ENCODE results near the gene SLIT3. TPM values are rescaled to one million over a fixed set of nuclear protein-coding genes. Genes with fewer than 3 reads are reported as not detected.

The SLIT3 gene
- polyA plus RNA-seq, 1 donor: 18.3 TPM

- DNase-seq: no peak
- H3K27me3 ChIP-seq (ENCODE audit: control insufficient read depth, insufficient read depth, low read length): no peaks in the 10 kb centered on the region
- H3K4me1 ChIP-seq (ENCODE audit: control insufficient read depth, insufficient read depth, low read length): no peaks in the 10 kb centered on the region
- no peaks in the 10 kb centered on the region for H3K36me3 ChIP-seq (ENCODE audit: control insufficient read depth, insufficient read depth, low read length)
- no peak overlapping the region for H3K4me3 ChIP-seq (ENCODE audit: low read length)
- no peaks in the 10 kb centered on the region for H3K9me3 ChIP-seq (ENCODE audit: control insufficient read depth, low read depth, low read length)
- H3K27ac ChIP-seq (ENCODE audit: low read length): no peak overlapping the region
- WGBS (ENCODE audit: insufficient coverage, low lambda C conversion rate): 100% methylated on average over 1 of the region's 1 CpG
Observed at GRCh38 chr5:169132302-169132660, 168.7 kb downstream of the SLIT3 start.

GRCh38 chr5:169131616-169132301 is 169.2 kb downstream of the SLIT3 start:
- no peaks in the 10 kb centered on the region for H3K4me1 ChIP-seq (ENCODE audit: control insufficient read depth, insufficient read depth, low read length)
- H3K9me3 ChIP-seq (ENCODE audit: control insufficient read depth, low read depth, low read length): no peaks in the 10 kb centered on the region
- H3K27me3 ChIP-seq (ENCODE audit: control insufficient read depth, insufficient read depth, low read length): no peaks in the 10 kb centered on the region
- no peak overlapping the region for H3K27ac ChIP-seq (ENCODE audit: low read length)
- no peaks in the 10 kb centered on the region for H3K36me3 ChIP-seq (ENCODE audit: control insufficient read depth, insufficient read depth, low read length)
- 83% methylated on average over 3 of the region's 4 CpGs for WGBS (ENCODE audit: insufficient coverage, low lambda C conversion rate)
- H3K4me3 ChIP-seq (ENCODE audit: low read length): no peak overlapping the region
- DNase-seq: no peak

GRCh38 chr5:169128679-169129078 is 172.3 kb downstream of the SLIT3 start:
- no CpG with 5 or more reads among the region's 9 CpGs for WGBS (ENCODE audit: insufficient coverage, low lambda C conversion rate)
- H3K27me3 ChIP-seq (ENCODE audit: control insufficient read depth, insufficient read depth, low read length): peaks cover 2% of the 10 kb centered on the region
- no peak for DNase-seq
- H3K36me3 ChIP-seq (ENCODE audit: control insufficient read depth, insufficient read depth, low read length): no peaks in the 10 kb centered on the region
- H3K9me3 ChIP-seq (ENCODE audit: control insufficient read depth, low read depth, low read length): no peaks in the 10 kb centered on the region
- no peak overlapping the region for H3K4me3 ChIP-seq (ENCODE audit: low read length)
- H3K4me1 ChIP-seq (ENCODE audit: control insufficient read depth, insufficient read depth, low read length): no peaks in the 10 kb centered on the region
- H3K27ac ChIP-seq (ENCODE audit: low read length): no peak overlapping the region

- Histone ChIP-seq H3K9me3 (ENCODE audit: control insufficient read depth, low read depth, low read length) (no peaks in the 10 kb centered on the region), H3K27ac (ENCODE audit: low read length) (no peak overlapping the region), H3K36me3 (ENCODE audit: control insufficient read depth, insufficient read depth, low read length) (no peaks in the 10 kb centered on the region), H3K4me1 (ENCODE audit: control insufficient read depth, insufficient read depth, low read length) (no peaks in the 10 kb centered on the region), H3K27me3 (ENCODE audit: control insufficient read depth, insufficient read depth, low read length) (peaks cover 2% of the 10 kb centered on the region), H3K4me3 (ENCODE audit: low read length) (no peak overlapping the region)
- WGBS (ENCODE audit: insufficient coverage, low lambda C conversion rate): 100% methylated on average over 2 of the region's 4 CpGs
- no peak for DNase-seq
Observed at GRCh38 chr5:169127431-169127830, 173.5 kb downstream of the SLIT3 start.

GRCh38 chr5:169126481-169127021 is 174.4 kb downstream of the SLIT3 start:
- no peak overlapping the region for H3K4me3 ChIP-seq (ENCODE audit: low read length)
- H3K4me1 ChIP-seq (ENCODE audit: control insufficient read depth, insufficient read depth, low read length): no peaks in the 10 kb centered on the region
- H3K27me3 ChIP-seq (ENCODE audit: control insufficient read depth, insufficient read depth, low read length): peaks cover 2% of the 10 kb centered on the region
- no peak overlapping the region for H3K27ac ChIP-seq (ENCODE audit: low read length)
- H3K9me3 ChIP-seq (ENCODE audit: control insufficient read depth, low read depth, low read length): no peaks in the 10 kb centered on the region
- H3K36me3 ChIP-seq (ENCODE audit: control insufficient read depth, insufficient read depth, low read length): no peaks in the 10 kb centered on the region
- no peak for DNase-seq
- WGBS (ENCODE audit: insufficient coverage, low lambda C conversion rate): no CpG with 5 or more reads among the region's 3 CpGs

- no CpG with 5 or more reads among the region's 7 CpGs for WGBS (ENCODE audit: insufficient coverage, low lambda C conversion rate)
- Histone ChIP-seq H3K27me3 (ENCODE audit: control insufficient read depth, insufficient read depth, low read length) (peaks cover 2% of the 10 kb centered on the region), H3K9me3 (ENCODE audit: control insufficient read depth, low read depth, low read length) (no peaks in the 10 kb centered on the region), H3K36me3 (ENCODE audit: control insufficient read depth, insufficient read depth, low read length) (no peaks in the 10 kb centered on the region), H3K27ac (ENCODE audit: low read length) (no peak overlapping the region), H3K4me3 (ENCODE audit: low read length) (no peak overlapping the region), H3K4me1 (ENCODE audit: control insufficient read depth, insufficient read depth, low read length) (no peaks in the 10 kb centered on the region)
- DNase-seq: no peak
Observed at GRCh38 chr5:169125571-169125970, 175.4 kb downstream of the SLIT3 start.

GRCh38 chr5:169122951-169123350 is 178.0 kb downstream of the SLIT3 start:
- Histone ChIP-seq H3K9me3 (ENCODE audit: control insufficient read depth, low read depth, low read length) (no peaks in the 10 kb centered on the region), H3K4me1 (ENCODE audit: control insufficient read depth, insufficient read depth, low read length) (no peaks in the 10 kb centered on the region), H3K27me3 (ENCODE audit: control insufficient read depth, insufficient read depth, low read length) (peaks cover 2% of the 10 kb centered on the region), H3K4me3 (ENCODE audit: low read length) (no peak overlapping the region), H3K27ac (ENCODE audit: low read length) (no peak overlapping the region), H3K36me3 (ENCODE audit: control insufficient read depth, insufficient read depth, low read length) (no peaks in the 10 kb centered on the region)
- no peak for DNase-seq
- WGBS (ENCODE audit: insufficient coverage, low lambda C conversion rate): 56% methylated on average over 1 of the region's 1 CpG

- no CpG with 5 or more reads among the region's 5 CpGs for WGBS (ENCODE audit: insufficient coverage, low lambda C conversion rate)
- no peaks in the 10 kb centered on the region for H3K9me3 ChIP-seq (ENCODE audit: control insufficient read depth, low read depth, low read length)
- no peaks in the 10 kb centered on the region for H3K36me3 ChIP-seq (ENCODE audit: control insufficient read depth, insufficient read depth, low read length)
- H3K27ac ChIP-seq (ENCODE audit: low read length): no peak overlapping the region
- no peak overlapping the region for H3K4me3 ChIP-seq (ENCODE audit: low read length)
- H3K4me1 ChIP-seq (ENCODE audit: control insufficient read depth, insufficient read depth, low read length): no peaks in the 10 kb centered on the region
- peaks cover 2% of the 10 kb centered on the region for H3K27me3 ChIP-seq (ENCODE audit: control insufficient read depth, insufficient read depth, low read length)
- no peak for DNase-seq
Observed at GRCh38 chr5:169121630-169122420, 179.1 kb downstream of the SLIT3 start.

GRCh38 chr5:169119288-169120048 is 181.5 kb downstream of the SLIT3 start:
- no peak overlapping the region for H3K27ac ChIP-seq (ENCODE audit: low read length)
- no CpG with 5 or more reads among the region's 6 CpGs for WGBS (ENCODE audit: insufficient coverage, low lambda C conversion rate)
- DNase-seq: no peak
- no peaks in the 10 kb centered on the region for H3K4me1 ChIP-seq (ENCODE audit: control insufficient read depth, insufficient read depth, low read length)
- peaks cover 2% of the 10 kb centered on the region for H3K27me3 ChIP-seq (ENCODE audit: control insufficient read depth, insufficient read depth, low read length)
- no peaks in the 10 kb centered on the region for H3K9me3 ChIP-seq (ENCODE audit: control insufficient read depth, low read depth, low read length)
- H3K4me3 ChIP-seq (ENCODE audit: low read length): no peak overlapping the region
- no peaks in the 10 kb centered on the region for H3K36me3 ChIP-seq (ENCODE audit: control insufficient read depth, insufficient read depth, low read length)

- Histone ChIP-seq H3K36me3 (ENCODE audit: control insufficient read depth, insufficient read depth, low read length) (no peaks in the 10 kb centered on the region), H3K9me3 (ENCODE audit: control insufficient read depth, low read depth, low read length) (no peaks in the 10 kb centered on the region), H3K27me3 (ENCODE audit: control insufficient read depth, insufficient read depth, low read length) (no peaks in the 10 kb centered on the region), H3K27ac (ENCODE audit: low read length) (no peak overlapping the region), H3K4me3 (ENCODE audit: low read length) (no peak overlapping the region), H3K4me1 (ENCODE audit: control insufficient read depth, insufficient read depth, low read length) (no peaks in the 10 kb centered on the region)
- DNase-seq: no peak
- WGBS (ENCODE audit: insufficient coverage, low lambda C conversion rate): no CpG with 5 or more reads among the region's 6 CpGs
Observed at GRCh38 chr5:169116961-169117461, 183.9 kb downstream of the SLIT3 start.

Measured in large intestine (tissue), 3 donors.